A673 (cell line): Measurements from ENCODE around the gene NLGN4Y. TPM values are rescaled to one million over a fixed set of nuclear protein-coding genes. Genes with fewer than 3 reads are reported as not detected.

Experiments
- Bru-seq: library from RNA; stranded (reverse); fragments of 400-500 nt; gene quantifications from one replicate; lab custom pipeline; 2021; lab: Mats Ljungman, UMichigan
- BruChase-seq, 2 experiments: library from RNA; stranded (reverse); fragments of 400-500 nt; gene quantifications; one replicate each; lab custom pipeline; 2021; lab: Mats Ljungman, UMichigan
- BruUV-seq: library from RNA; stranded (reverse); fragments of 400-500 nt; replicated peaks from 2 replicates; lab custom pipeline; 2021; lab: Mats Ljungman, UMichigan
- CTCF ChIA-PET: fragments of 300-600 bp; sonication (Branson Sonifier 250); formaldehyde crosslinking; loops from one replicate; lab custom pipeline; 2022; ENCODE audit warnings: antibody characterized with exemption; lab: Charles Lee
- POLR2A ChIA-PET: fragments of 300-600 bp; sonication (Branson Sonifier 250); formaldehyde crosslinking; loops from one replicate; lab custom pipeline; 2022; ENCODE audit warnings: antibody characterized with exemption; ENCODE audit not compliant: low non-redundant PET; lab: Charles Lee
- DNase-seq: peaks from one replicate; pipeline ENCODE4 v3.0.0-alpha.2; 2015; ENCODE audit warnings: low spot score
- H3K27ac ChIP-seq: fragments of 200-600 bp; sonication (generic); 2 replicates; pipeline ENCODE4 v1.5.1; 2016; ENCODE audit warnings: mixed run types, low read depth, mild to moderate bottlenecking, mixed read lengths, antibody characterized with exemption, low read length; ENCODE audit not compliant: poor library complexity, severe bottlenecking
- H3K27me3 ChIP-seq: fragments of 200-600 bp; sonication (generic); replicated peaks from 2 replicates; pipeline ENCODE4 v1.6.1; 2017; ENCODE audit warnings: mixed run types, low read depth, mild to moderate bottlenecking, mixed read lengths, antibody characterized with exemption, low read length; ENCODE audit not compliant: insufficient read depth, poor library complexity
- H3K36me3 ChIP-seq: fragments of 200-600 bp; sonication (generic); 2 replicates; pipeline ENCODE4 v1.6.1; 2016; ENCODE audit warnings: mixed run types, mild to moderate bottlenecking, mixed read lengths, antibody characterized with exemption, low read length; ENCODE audit not compliant: insufficient read depth, poor library complexity, severe bottlenecking
- H3K4me1 ChIP-seq: fragments of 200-600 bp; sonication (generic); 2 replicates; pipeline ENCODE4 v1.6.1; 2017; ENCODE audit warnings: mixed run types, mild to moderate bottlenecking, mixed read lengths, antibody characterized with exemption, low read length; ENCODE audit not compliant: insufficient read depth, poor library complexity, severe bottlenecking
- H3K4me3 ChIP-seq: fragments of 200-600 bp; sonication (generic); 2 replicates; pipeline ENCODE4 v1.5.1; 2016; ENCODE audit warnings: low read depth, mixed run types, mild to moderate bottlenecking, mixed read lengths, low read length; ENCODE audit not compliant: poor library complexity, severe bottlenecking
- H3K9me3 ChIP-seq: fragments of 200-600 bp; sonication (generic); 2 replicates; pipeline ENCODE4 v1.6.1; 2016; ENCODE audit warnings: mixed run types, low read depth, mild to moderate bottlenecking, mixed read lengths, antibody characterized with exemption, low read length; ENCODE audit not compliant: poor library complexity, severe bottlenecking
- EZH2 ChIP-seq: fragments of 200-600 bp; sonication (generic); IDR thresholded peaks from 2 replicates; pipeline ENCODE4 v1.6.1; 2017; ENCODE audit warnings: borderline replicate concordance, low read depth, mild to moderate bottlenecking, mixed read lengths, antibody characterized with exemption, low read length; ENCODE audit not compliant: poor library complexity, severe bottlenecking
- intact Hi-C: fragments of 100-400 bp; cut with micrococcal nuclease; formaldehyde crosslinking; loops from one replicate; pipeline ENCODE4 v1.10.0; 2022; ENCODE audit not compliant: unreplicated experiment
- long read RNA-seq: library from polyadenylated mRNA; stranded (forward); transcript quantifications from one replicate; pipeline ENCODE4 v2.0.0, GENCODE V29; 2022
- total RNA-seq: library from RNA; stranded (reverse); gene quantifications from 2 replicates; pipeline ENCODE4 v1.2.3, GENCODE V29; 2021
- TF ChIP-seq, protein P1 (sequence below): fragments of 300-800, 200-600 bp; sonication (generic); conservative IDR thresholded peaks from 2 replicates; pipeline ENCODE4 v1.5.1; 2017; ENCODE audit warnings: low read depth, mild to moderate bottlenecking, antibody characterized with exemption, low read length, moderate library complexity, mixed read lengths

NLGN4Y gene
- total RNA-seq (not detected in 2 replicates), Bru-seq, nascent RNA (not detected), BruChase-seq, experiment 1, labeled RNA remaining after a 2-hour chase (not detected), BruChase-seq, experiment 2, labeled RNA remaining after a 6-hour chase (not detected)
- long read RNA-seq, result 0 reads

DNA sequence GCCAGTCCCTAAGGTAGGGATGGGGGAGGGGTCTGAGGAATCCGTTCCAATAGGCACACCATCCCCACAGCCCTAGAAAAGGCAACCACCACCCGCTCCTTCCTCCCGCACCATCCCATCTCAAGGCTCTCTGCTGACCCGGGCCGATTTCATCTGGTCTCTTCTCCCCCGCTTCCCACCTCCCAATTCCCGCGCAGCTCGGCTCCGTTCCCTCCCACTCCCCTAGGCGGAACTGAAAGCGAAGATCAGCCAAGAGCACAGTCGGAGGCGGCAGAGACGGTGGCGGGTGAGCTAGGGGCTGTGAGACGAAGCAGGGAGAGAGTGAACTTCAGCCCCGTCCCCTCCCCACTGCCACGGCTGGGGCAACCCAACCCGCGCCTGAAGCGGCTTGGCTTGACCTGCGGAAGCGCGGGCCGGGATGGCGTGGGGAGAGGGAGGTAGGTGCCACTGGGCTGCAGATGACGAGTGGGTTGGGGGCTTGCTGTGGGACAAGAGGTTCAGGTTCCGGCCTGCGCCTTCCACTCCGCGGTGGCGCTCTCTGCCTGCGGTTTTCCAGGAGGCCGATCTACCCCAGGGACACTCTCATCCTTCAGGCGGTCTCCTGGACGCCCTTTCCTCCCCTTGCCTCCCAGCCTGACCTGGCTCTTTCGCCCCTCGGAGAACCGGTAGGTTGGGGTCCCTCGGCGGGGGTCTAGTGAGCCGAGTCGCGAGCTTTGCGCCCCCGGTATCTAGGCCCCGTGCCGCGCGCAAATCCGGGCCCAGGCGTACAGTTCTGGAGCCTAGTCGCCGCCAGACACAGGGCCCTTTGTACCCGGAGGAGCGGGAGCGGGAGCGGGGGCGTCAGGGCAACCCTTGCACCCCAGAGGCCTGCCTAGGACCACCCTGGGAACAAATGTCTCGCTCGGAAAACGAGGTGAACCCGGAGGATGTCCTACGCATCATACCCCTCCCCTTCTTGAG, at the start of gene NLGN4Y:
TSS of gene NLGN4Y (plus strand) at position 258 of the 960 bp plus-strand sequence. CDS start 97,591 bp downstream, outside the sequence.
- TF ChIP-seq, protein P1, sequence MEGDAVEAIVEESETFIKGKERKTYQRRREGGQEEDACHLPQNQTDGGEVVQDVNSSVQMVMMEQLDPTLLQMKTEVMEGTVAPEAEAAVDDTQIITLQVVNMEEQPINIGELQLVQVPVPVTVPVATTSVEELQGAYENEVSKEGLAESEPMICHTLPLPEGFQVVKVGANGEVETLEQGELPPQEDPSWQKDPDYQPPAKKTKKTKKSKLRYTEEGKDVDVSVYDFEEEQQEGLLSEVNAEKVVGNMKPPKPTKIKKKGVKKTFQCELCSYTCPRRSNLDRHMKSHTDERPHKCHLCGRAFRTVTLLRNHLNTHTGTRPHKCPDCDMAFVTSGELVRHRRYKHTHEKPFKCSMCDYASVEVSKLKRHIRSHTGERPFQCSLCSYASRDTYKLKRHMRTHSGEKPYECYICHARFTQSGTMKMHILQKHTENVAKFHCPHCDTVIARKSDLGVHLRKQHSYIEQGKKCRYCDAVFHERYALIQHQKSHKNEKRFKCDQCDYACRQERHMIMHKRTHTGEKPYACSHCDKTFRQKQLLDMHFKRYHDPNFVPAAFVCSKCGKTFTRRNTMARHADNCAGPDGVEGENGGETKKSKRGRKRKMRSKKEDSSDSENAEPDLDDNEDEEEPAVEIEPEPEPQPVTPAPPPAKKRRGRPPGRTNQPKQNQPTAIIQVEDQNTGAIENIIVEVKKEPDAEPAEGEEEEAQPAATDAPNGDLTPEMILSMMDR, result no peak
- no peak for TF ChIP-seq EZH2
- Histone ChIP-seq H3K4me3 (no peak within 1 kb of the TSS), H3K27me3 (no peaks in the 10 kb centered on the region), H3K9me3 (no peaks in the 10 kb centered on the region), H3K4me1 (no peaks in the 10 kb centered on the region), H3K27ac (no peak within 1 kb of the TSS), H3K36me3 (no peaks in the 10 kb centered on the region)
- no TSS peak for BruUV-seq
- CTCF ChIA-PET, result no interaction called here
- POLR2A ChIA-PET, result no interaction called here
- intact Hi-C loops, result no loop called here
- DNase-seq, result no peak

DNA sequence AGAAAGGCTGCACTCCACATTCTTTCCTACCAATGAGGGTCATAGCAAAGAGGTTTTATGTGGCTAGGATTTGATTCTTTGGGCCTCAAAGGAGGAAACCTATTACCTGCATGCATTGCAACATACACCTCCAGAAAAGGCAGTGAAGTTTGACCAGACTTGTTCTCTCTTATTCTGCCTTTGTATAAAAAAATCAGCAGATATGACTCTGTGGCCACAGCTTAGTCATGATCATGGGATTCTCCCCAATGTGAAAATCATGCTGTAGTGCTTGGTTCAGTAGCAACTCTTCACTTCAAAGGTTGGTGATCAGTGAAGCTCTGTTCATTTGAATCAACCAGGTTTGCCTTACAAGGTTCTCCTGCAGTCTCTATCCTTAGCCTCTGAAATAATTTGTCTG, 38.4 kb upstream of the NLGN4Y start:
- no TSS peak for BruUV-seq
- Histone ChIP-seq H3K4me3 (no peak overlapping the region), H3K27ac (no peak overlapping the region), H3K4me1 (no peaks in the 10 kb centered on the region), H3K9me3 (no peaks in the 10 kb centered on the region), H3K27me3 (no peaks in the 10 kb centered on the region), H3K36me3 (no peaks in the 10 kb centered on the region)
- intact Hi-C loops, result no loop called here
- no peak for DNase-seq
- no peak for TF ChIP-seq EZH2
- TF ChIP-seq, protein P1, result no peak
- POLR2A ChIA-PET, result no interaction called here
- CTCF ChIA-PET, result no interaction called here

DNA sequence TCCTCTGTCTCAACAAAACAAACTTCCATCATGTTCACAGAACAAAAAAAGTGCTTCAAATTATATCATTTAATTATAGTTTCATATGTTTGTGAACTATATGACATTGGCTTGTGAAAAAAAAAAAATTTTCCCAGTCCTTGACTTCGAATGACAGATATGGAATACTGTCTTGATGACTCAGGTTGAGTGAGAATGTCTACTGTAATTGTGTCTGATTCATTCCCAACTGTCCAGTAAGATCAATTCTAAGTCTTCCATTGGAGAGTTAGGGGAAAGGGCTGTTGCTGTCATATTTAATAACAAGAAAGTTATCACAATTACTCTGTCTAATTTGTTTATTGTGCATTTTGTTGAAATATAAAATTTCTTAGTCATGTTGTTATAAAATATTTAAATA, 34.1 kb upstream of the NLGN4Y start:
- POLR2A ChIA-PET, result no interaction called here
- intact Hi-C loops, result no loop called here
- Histone ChIP-seq H3K36me3 (no peaks in the 10 kb centered on the region), H3K4me1 (no peaks in the 10 kb centered on the region), H3K4me3 (no peak overlapping the region), H3K9me3 (no peaks in the 10 kb centered on the region), H3K27me3 (no peaks in the 10 kb centered on the region), H3K27ac (no peak overlapping the region)
- TF ChIP-seq, protein P1, result no peak
- TF ChIP-seq EZH2, result no peak
- no peak for DNase-seq
- BruUV-seq, result no TSS peak
- CTCF ChIA-PET, result no interaction called here
